ENCODE measurements around the gene NDUFS6.
"Not testable (repeated sequence)": the region's sequence is repeated elsewhere in the genome, so short reads cannot be mapped to it uniquely, and the experiment has no call there.

DNA sequence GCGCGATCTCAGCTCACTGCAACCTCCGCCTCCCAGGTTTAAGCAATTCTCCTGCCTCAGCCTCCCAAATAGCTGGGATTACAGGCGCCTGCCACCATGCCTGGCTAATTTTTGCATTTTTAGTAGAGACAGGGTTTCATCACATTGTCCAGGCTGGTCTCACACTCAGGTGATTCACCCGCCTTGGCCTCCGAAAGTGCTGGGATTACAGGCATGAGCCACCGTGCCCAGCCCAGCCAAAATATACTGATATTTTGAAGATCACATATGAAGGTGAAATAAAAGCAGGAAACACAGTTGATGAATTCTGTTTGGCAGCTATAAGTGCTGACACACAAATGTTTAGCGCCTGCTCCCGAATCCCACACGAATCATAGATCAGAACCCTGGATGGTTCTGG lies 42.6 kb downstream of the NDUFS6 start:
- TF ChIP-seq, protein P1, sequence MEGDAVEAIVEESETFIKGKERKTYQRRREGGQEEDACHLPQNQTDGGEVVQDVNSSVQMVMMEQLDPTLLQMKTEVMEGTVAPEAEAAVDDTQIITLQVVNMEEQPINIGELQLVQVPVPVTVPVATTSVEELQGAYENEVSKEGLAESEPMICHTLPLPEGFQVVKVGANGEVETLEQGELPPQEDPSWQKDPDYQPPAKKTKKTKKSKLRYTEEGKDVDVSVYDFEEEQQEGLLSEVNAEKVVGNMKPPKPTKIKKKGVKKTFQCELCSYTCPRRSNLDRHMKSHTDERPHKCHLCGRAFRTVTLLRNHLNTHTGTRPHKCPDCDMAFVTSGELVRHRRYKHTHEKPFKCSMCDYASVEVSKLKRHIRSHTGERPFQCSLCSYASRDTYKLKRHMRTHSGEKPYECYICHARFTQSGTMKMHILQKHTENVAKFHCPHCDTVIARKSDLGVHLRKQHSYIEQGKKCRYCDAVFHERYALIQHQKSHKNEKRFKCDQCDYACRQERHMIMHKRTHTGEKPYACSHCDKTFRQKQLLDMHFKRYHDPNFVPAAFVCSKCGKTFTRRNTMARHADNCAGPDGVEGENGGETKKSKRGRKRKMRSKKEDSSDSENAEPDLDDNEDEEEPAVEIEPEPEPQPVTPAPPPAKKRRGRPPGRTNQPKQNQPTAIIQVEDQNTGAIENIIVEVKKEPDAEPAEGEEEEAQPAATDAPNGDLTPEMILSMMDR (conservative IDR thresholded peaks at IDR 0.05 in 1 of 2, IDR thresholded peaks at IDR 0.05 in 1 of 2; ENCODE audit: low read depth in 1 of 2, low read length in 2 of 2): not testable (repeated sequence)
- TF ChIP-seq EZH2 (IDR thresholded peaks at IDR 0.05; ENCODE audit: low read length, missing control alignments): not testable (repeated sequence)

Data from fibroblast of lung (primary cell).